Keratinocyte (primary cell): Measurements from ENCODE around the gene TUBB. TPM values are rescaled to one million over a fixed set of nuclear protein-coding genes. Genes with fewer than 3 reads are reported as not detected.

ENCODE experiments used
- DNase-seq: peaks from one replicate; pipeline ENCODE4 v3.0.0-alpha.2; 2011; ENCODE audit warnings: low read depth, missing footprints, low spot score
- FAIRE-seq: peaks from 2 replicates; lab custom pipeline; 2011; peaks lifted over from hg19 to GRCh38; lab: Jason Lieb, UNC
- H2AFZ ChIP-seq: 2 replicates; pipeline ENCODE4 v1.6.0; 2012; ENCODE audit warnings: low read length, control low read depth, inconsistent platforms; ENCODE audit not compliant: control insufficient read depth
- H3K27ac ChIP-seq: 2 replicates; pipeline ENCODE4 v1.5.1; 2011; ENCODE audit warnings: low read length; ENCODE audit not compliant: control insufficient read depth, insufficient read depth
- H3K27me3 ChIP-seq: 3 replicates; pipeline ENCODE4 v1.6.0; 2011; ENCODE audit warnings: low read length; ENCODE audit not compliant: control insufficient read depth, insufficient read depth; ENCODE audit errors: extremely low read depth
- H3K36me3 ChIP-seq, 2 experiments: 2 replicates in 1 of 2; 3 replicates in 1 of 2; pipeline ENCODE4 v1.5.1; 2011; ENCODE audit warnings: low read length in 2 of 2, mild to moderate bottlenecking in 1 of 2; ENCODE audit not compliant: control insufficient read depth in 2 of 2, insufficient read depth in 2 of 2; ENCODE audit errors: extremely low read depth in 1 of 2
- H3K4me1 ChIP-seq: 3 replicates; pipeline ENCODE4 v1.5.1; 2011; ENCODE audit warnings: low read length; ENCODE audit not compliant: control insufficient read depth, insufficient read depth; ENCODE audit errors: extremely low read depth
- H3K4me2 ChIP-seq: 3 replicates; pipeline ENCODE4 v1.6.0; 2011; ENCODE audit warnings: low read depth, low read length; ENCODE audit not compliant: control insufficient read depth, insufficient read depth; ENCODE audit errors: extremely low read depth
- H3K4me3 ChIP-seq, 3 experiments: fragments of 200-600 bp in 1 of 3; sonication (generic) in 1 of 3; 2 replicates in 2 of 3; 3 replicates in 1 of 3; pipeline ENCODE4 v1.5.1; 2011 to 2016; ENCODE audit warnings: low read length in 3 of 3, mild to moderate bottlenecking in 3 of 3, control low read depth in 2 of 3, inconsistent platforms in 1 of 3, low read depth in 1 of 3, mixed read lengths in 1 of 3, mixed run types in 1 of 3, moderate library complexity in 1 of 3; ENCODE audit not compliant: control insufficient read depth in 2 of 3, insufficient read depth in 2 of 3; ENCODE audit errors: extremely low read depth in 1 of 3
- H3K79me2 ChIP-seq: 2 replicates; pipeline ENCODE4 v1.6.0; 2012; ENCODE audit warnings: low read length; ENCODE audit not compliant: control insufficient read depth, insufficient read depth
- H3K9ac ChIP-seq: 3 replicates; pipeline ENCODE4 v1.6.0; 2011; ENCODE audit warnings: low read length; ENCODE audit not compliant: control insufficient read depth, insufficient read depth; ENCODE audit errors: extremely low read depth
- H3K9me1 ChIP-seq: 3 replicates; pipeline ENCODE4 v1.6.0; 2011; ENCODE audit warnings: low read length; ENCODE audit not compliant: control insufficient read depth, insufficient read depth; ENCODE audit errors: extremely low read depth
- H3K9me3 ChIP-seq: 2 replicates; pipeline ENCODE4 v1.5.1; 2012; ENCODE audit warnings: low read depth, low read length; ENCODE audit not compliant: control insufficient read depth
- H4K20me1 ChIP-seq: 3 replicates; pipeline ENCODE4 v1.6.0; 2011; ENCODE audit warnings: low read length; ENCODE audit not compliant: control insufficient read depth, insufficient read depth; ENCODE audit errors: extremely low read depth
- CTCF ChIP-seq, 3 experiments: IDR thresholded peaks in 1 of 3; conservative IDR thresholded peaks in 1 of 3; optimal IDR thresholded peaks in 1 of 3; 2 replicates in 2 of 3; 3 replicates in 1 of 3; pipeline versions ENCODE3 to v1.5.1; 2011; ENCODE audit warnings: low read length in 3 of 3, mild to moderate bottlenecking in 3 of 3, moderate library complexity in 2 of 3, control low read depth in 1 of 3, inconsistent platforms in 1 of 3; ENCODE audit not compliant: insufficient read depth in 2 of 3; ENCODE audit errors: extremely low read depth in 1 of 3
- EZH2 ChIP-seq: IDR thresholded peaks from one replicate; pipeline ENCODE4 v1.6.1; 2012; ENCODE audit warnings: inconsistent platforms, mild to moderate bottlenecking, low read length, moderate library complexity
- dilution Hi-C: fragments of 300-500 bp; cut with MboI; formaldehyde crosslinking; loops from one replicate; pipeline ENCODE4 v1.7.0; 2020; ENCODE audit warnings: low sequenced_read_pairs; ENCODE audit not compliant: extremely low pct_ligation_motif_present
- polyA plus RNA-seq, 5 experiments: library from polyadenylated mRNA; depleted of rRNA in 3 of 5; stranded (reverse) in 3 of 5; stranded (forward) in 1 of 5; unstranded in 1 of 5; fragments of >200 nt; gene quantifications; 1 replicate in 1 of 5; 2 replicates in 3 of 5; 3 replicates in 1 of 5; pipeline versions ENCODE4 v1.2.1 to v1.2.3, GENCODE V29; 2011 to 2012; ENCODE audit warnings: missing spikeins in 2 of 5, low read depth in 1 of 5, low replicate concordance in 1 of 5

Gene TUBB
- polyA plus RNA-seq, 1 donor (not counting 4 experiments of a cell fraction or from before 2014, with no cell fraction given): 1,159 TPM

DNA sequence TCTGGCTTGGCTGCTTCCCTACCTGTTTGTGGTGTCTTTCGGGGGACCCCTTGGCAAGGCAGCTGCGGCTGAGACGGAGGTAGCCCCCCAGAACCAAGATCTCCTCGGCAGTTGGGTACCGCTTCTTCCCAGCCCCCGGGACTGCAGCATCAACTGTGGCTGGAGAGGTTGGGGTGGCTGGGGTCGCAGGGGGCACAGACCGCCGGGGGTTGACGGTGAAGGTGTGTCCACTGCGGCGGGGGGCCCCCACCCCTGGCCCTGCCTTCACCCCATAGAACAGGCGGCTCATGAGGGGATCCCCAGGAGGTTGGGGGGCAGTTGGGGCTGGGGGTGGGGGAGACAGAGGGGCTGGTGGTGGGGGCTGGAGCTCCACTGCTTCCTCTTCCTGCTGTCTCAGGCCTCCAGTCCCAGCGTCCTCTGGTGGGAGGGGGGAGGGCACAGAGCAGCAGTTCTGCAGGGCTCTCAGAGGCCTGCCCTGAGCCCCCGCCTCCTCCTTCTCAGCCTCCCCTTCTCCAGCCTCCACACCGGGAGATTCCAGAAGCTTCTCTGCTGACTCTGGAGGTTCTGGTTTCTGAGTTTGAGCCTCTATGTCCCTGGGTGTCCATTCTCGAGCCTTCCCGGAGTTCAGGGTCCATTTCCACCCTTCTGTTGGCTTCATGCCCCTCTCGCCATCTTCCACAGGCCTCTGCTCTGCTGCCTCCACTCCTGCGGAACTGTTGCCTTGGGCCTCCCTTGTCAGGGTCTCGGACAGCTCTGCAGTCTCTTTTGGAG, 35.6 kb upstream of the TUBB start:
- H3K27ac ChIP-seq: peak overlapping the region; percentile 94
- H3K4me2 ChIP-seq: peak overlapping the region; percentile 100
- FAIRE-seq (no peak), DNase-seq (no peak)
- peak overlapping the region; percentile 68 to 94 (median 82) for H3K4me3 ChIP-seq
- peaks cover 13 to 41% of the 10 kb centered on the region in 2 experiments for H3K36me3 ChIP-seq
- peaks cover 88% of the 10 kb centered on the region for H3K79me2 ChIP-seq
- no peaks in the 10 kb centered on the region for H3K9me1 ChIP-seq
- peaks cover 44% of the 10 kb centered on the region for H3K4me1 ChIP-seq
- no peaks in the 10 kb centered on the region for H3K9me3 ChIP-seq
- TF ChIP-seq EZH2: no peak
- no peak for TF ChIP-seq CTCF (optimal IDR thresholded peaks at IDR 0.05 in 1 of 3, IDR thresholded peaks at IDR 0.05 in 1 of 3, conservative IDR thresholded peaks at IDR 0.05 in 1 of 3; ENCODE audit: extremely low read depth in 1 of 3, insufficient read depth in 2 of 3, low read length in 3 of 3)
- no peak overlapping the region for H2AFZ ChIP-seq
- peak overlapping the region; percentile 97 for H3K9ac ChIP-seq
- no peaks in the 10 kb centered on the region for H3K27me3 ChIP-seq
- H4K20me1 ChIP-seq: peaks cover 19% of the 10 kb centered on the region
- dilution Hi-C loops: no loop called here

GRCh38 chr6:30685157-30686008, 34.8 kb upstream of the TUBB start:
- dilution Hi-C loops: no loop called here
- peaks cover 10 to 37% of the 10 kb centered on the region in 2 experiments for H3K36me3 ChIP-seq
- H3K27me3 ChIP-seq: no peaks in the 10 kb centered on the region
- TF ChIP-seq EZH2 (no peak), CTCF (optimal IDR thresholded peaks at IDR 0.05 in 1 of 3, IDR thresholded peaks at IDR 0.05 in 1 of 3, conservative IDR thresholded peaks at IDR 0.05 in 1 of 3; ENCODE audit: extremely low read depth in 1 of 3, insufficient read depth in 2 of 3, low read length in 3 of 3) (peak in 1 of 3 experiments; percentile 31)
- H3K9me3 ChIP-seq: no peaks in the 10 kb centered on the region
- DNase-seq: no peak
- H3K4me3 ChIP-seq: peak overlapping the region; percentile 68 to 94 (median 82)
- no peak overlapping the region for H2AFZ ChIP-seq
- peak overlapping the region; percentile 100 for H3K4me2 ChIP-seq
- H3K79me2 ChIP-seq: peaks cover 87% of the 10 kb centered on the region
- peaks cover 44% of the 10 kb centered on the region for H3K4me1 ChIP-seq
- H3K9ac ChIP-seq: peak overlapping the region; percentile 97
- no peaks in the 10 kb centered on the region for H3K9me1 ChIP-seq
- peak overlapping the region; percentile 94 for H3K27ac ChIP-seq
- H4K20me1 ChIP-seq: peaks cover 11% of the 10 kb centered on the region
- FAIRE-seq: no peak
